ENCODE results near the gene HUS1B.

DNA sequence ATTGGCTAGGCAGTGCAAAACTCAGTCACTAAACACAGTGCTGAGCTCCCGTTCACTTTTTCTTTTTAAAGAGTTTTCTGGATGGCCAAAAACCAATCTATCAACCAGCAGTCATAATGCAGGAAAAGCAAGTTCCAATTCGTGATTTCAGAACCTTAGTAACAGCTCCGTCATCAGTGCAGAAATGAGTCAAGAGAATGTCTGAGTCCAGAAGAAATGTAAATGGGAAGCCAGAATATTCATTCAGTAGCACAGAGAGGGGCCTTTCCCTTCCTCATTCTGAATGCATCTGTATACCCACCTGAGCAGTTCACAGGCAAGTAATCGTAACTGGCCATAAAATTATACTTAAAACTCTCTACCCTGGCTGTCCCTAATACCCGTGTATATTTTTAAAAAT is 20.4 kb downstream of the HUS1B start:
- TF ChIP-seq POLR2A (IDR thresholded peaks at IDR 0.05) = no peak
- no peak for TF ChIP-seq CTCF (IDR thresholded peaks at IDR 0.05)
